ENCODE measurements around the gene GAPVD1. TPM values are rescaled to one million over a fixed set of nuclear protein-coding genes. Genes with fewer than 3 reads are reported as not detected.

The GAPVD1 gene
- total and polyA plus RNA-seq, 2 of the 13 experiments (the other 11 are each of a cell fraction or from before 2014, with no cell fraction given): 11.1 to 33.2 TPM

DNA sequence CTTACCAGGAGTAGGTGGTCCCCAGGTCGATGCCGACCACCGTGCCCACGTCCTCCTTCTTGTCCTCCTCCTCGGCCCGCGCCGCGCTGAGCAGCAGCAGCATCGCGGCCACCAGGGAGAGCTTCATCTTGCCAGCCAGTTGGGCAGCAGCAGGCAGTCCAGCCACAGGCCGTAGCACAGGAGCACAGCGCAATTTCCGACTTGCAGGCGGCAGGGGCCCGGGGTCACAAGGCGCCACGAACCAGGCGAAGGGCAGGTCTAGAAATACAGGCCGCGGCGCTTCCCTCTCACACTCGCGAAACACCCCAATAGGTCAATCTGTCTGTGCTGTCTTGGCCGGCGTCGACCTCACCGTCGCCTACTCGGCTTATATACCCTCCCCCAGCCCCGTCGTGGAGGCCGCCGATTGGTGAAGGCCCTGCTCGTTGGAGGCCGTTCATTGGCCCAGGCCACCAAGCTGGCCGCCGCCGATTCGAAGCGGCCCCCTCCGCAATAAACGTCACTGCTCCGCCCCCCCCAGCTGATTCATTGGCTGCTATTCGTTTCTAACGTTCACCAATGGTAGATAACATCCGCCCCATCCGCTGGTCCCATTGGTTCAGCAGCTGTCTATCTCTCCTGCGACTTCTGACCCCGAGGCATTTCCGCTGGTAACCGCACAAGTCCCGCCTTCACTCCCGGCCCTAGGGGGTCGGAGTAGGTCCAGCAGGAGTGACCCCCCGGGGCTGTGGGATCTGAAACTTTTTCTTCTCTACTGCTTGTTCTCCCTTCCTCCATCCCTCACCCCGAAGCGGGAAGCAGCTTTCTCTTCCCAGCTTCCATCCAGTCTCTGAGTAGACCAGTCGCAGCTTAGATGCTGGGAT lies 20.4 kb upstream of the GAPVD1 start, which contains the start of gene HSPA5 (continued):
- TF ChIP-seq, protein P1, sequence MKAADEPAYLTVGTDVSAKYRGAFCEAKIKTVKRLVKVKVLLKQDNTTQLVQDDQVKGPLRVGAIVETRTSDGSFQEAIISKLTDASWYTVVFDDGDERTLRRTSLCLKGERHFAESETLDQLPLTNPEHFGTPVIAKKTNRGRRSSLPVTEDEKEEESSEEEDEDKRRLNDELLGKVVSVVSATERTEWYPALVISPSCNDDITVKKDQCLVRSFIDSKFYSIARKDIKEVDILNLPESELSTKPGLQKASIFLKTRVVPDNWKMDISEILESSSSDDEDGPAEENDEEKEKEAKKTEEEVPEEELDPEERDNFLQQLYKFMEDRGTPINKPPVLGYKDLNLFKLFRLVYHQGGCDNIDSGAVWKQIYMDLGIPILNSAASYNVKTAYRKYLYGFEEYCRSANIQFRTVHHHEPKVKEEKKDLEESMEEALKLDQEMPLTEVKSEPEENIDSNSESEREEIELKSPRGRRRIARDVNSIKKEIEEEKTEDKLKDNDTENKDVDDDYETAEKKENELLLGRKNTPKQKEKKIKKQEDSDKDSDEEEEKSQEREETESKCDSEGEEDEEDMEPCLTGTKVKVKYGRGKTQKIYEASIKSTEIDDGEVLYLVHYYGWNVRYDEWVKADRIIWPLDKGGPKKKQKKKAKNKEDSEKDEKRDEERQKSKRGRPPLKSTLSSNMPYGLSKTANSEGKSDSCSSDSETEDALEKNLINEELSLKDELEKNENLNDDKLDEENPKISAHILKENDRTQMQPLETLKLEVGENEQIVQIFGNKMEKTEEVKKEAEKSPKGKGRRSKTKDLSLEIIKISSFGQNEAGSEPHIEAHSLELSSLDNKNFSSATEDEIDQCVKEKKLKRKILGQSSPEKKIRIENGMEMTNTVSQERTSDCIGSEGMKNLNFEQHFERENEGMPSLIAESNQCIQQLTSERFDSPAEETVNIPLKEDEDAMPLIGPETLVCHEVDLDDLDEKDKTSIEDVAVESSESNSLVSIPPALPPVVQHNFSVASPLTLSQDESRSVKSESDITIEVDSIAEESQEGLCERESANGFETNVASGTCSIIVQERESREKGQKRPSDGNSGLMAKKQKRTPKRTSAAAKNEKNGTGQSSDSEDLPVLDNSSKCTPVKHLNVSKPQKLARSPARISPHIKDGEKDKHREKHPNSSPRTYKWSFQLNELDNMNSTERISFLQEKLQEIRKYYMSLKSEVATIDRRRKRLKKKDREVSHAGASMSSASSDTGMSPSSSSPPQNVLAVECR (CRISPR knock-in tag; IDR thresholded peaks at IDR 0.05; ENCODE audit: borderline replicate concordance): peak; percentile 98
- peak; percentile 72; the same call in 1 of the 2 replicates for TF ChIP-seq CENPT (CRISPR knock-in tag; IDR thresholded peaks at IDR 0.05; ENCODE audit: low read depth)
- no peak; the same call in 1 of the 2 replicates for TF ChIP-seq ZNF263 (CRISPR knock-in tag; IDR thresholded peaks at IDR 0.05)
- TF ChIP-seq MBD4 (IDR thresholded peaks at IDR 0.05; ENCODE audit: borderline replicate concordance, low read length): no peak
- 0 out of 2 replicates have a peak, but pooled peaks have one; percentile 13 for TF ChIP-seq BRCA1 (CRISPR knock-in tag; IDR thresholded peaks at IDR 0.05)
- no peak; the same call in 1 of the 2 replicates for TF ChIP-seq CAMTA2 (CRISPR knock-in tag; IDR thresholded peaks at IDR 0.05; ENCODE audit: borderline replicate concordance)
- TF ChIP-seq ZNF558 (CRISPR knock-in tag; IDR thresholded peaks at IDR 0.05; ENCODE audit: borderline replicate concordance): no peak
- TF ChIP-seq ZBTB7B (CRISPR knock-in tag; IDR thresholded peaks at IDR 0.05): peak; percentile 83
- 0 out of 2 replicates have a peak, but pooled peaks have one; percentile 56 for TF ChIP-seq HOXA9 (CRISPR knock-in tag; IDR thresholded peaks at IDR 0.05; ENCODE audit: borderline replicate concordance)
- TF ChIP-seq ZNF431 (CRISPR knock-in tag; IDR thresholded peaks at IDR 0.05; ENCODE audit: borderline replicate concordance, low read depth): no peak
- TF ChIP-seq ELF1 (CRISPR knock-in tag; IDR thresholded peaks at IDR 0.05): peak; percentile 52
- TF ChIP-seq ZFX (CRISPR knock-in tag; IDR thresholded peaks at IDR 0.05; ENCODE audit: low read depth): peak; percentile 98
- peak; percentile 66; the same call in 1 of the 2 replicates for TF ChIP-seq HNRNPL (IDR thresholded peaks at IDR 0.05; ENCODE audit: low read depth, low read length)
- peak; percentile 96 for TF ChIP-seq TAF1 (CRISPR knock-in tag; IDR thresholded peaks at IDR 0.05)
- 0 out of 2 replicates have a peak, but pooled peaks have one; percentile 24 for TF ChIP-seq ELF3 (CRISPR knock-in tag; IDR thresholded peaks at IDR 0.05)
- TF ChIP-seq ZNF550 (CRISPR knock-in tag; IDR thresholded peaks at IDR 0.05; ENCODE audit: borderline replicate concordance): no peak
- TF ChIP-seq KAT7 (CRISPR knock-in tag; IDR thresholded peaks at IDR 0.05; ENCODE audit: borderline replicate concordance): no peak; the same call in none of the 2 replicates
